Gastrocnemius medialis (tissue), 4 donors: ENCODE results near the gene SLC39A3.

ENCODE experiments used
- POLR2A ChIP-seq, 2 donors: fragments of 450-650 bp; IDR thresholded peaks; one replicate each; pipeline ENCODE4 v1.6.1; 2017; ENCODE audit warnings: antibody characterized with exemption in 2 of 2, mild to moderate bottlenecking in 2 of 2, moderate library complexity in 2 of 2
- TF ChIP-seq, protein P1 (sequence below), 5 experiments: fragments of 450-650 bp in 3 of 5; fragments of 200-600 bp in 2 of 5; sonication (generic) in 2 of 5; IDR thresholded peaks in 4 of 5; conservative IDR thresholded peaks in 1 of 5; 1 replicate in 4 of 5; 2 replicates in 1 of 5; pipeline ENCODE4 v1.5.1; 2016 to 2019; ENCODE audit warnings: antibody characterized with exemption in 5 of 5, mild to moderate bottlenecking in 3 of 5, moderate library complexity in 3 of 5

GRCh38 chr19:2743099-2743498 is 3.3 kb upstream of the SLC39A3 start:
- TF ChIP-seq, protein P1, sequence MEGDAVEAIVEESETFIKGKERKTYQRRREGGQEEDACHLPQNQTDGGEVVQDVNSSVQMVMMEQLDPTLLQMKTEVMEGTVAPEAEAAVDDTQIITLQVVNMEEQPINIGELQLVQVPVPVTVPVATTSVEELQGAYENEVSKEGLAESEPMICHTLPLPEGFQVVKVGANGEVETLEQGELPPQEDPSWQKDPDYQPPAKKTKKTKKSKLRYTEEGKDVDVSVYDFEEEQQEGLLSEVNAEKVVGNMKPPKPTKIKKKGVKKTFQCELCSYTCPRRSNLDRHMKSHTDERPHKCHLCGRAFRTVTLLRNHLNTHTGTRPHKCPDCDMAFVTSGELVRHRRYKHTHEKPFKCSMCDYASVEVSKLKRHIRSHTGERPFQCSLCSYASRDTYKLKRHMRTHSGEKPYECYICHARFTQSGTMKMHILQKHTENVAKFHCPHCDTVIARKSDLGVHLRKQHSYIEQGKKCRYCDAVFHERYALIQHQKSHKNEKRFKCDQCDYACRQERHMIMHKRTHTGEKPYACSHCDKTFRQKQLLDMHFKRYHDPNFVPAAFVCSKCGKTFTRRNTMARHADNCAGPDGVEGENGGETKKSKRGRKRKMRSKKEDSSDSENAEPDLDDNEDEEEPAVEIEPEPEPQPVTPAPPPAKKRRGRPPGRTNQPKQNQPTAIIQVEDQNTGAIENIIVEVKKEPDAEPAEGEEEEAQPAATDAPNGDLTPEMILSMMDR (IDR thresholded peaks at IDR 0.05 in 4 of 5, conservative IDR thresholded peaks at IDR 0.05 in 1 of 5): no peak
- TF ChIP-seq POLR2A (IDR thresholded peaks at IDR 0.05): no peak
